GM19025 (cell line): ENCODE results near the gene JSRP1.

Source experiments
- ATAC-seq: cut with Tn5 transposase; IDR thresholded peaks from one replicate; pipeline ENCODE4 v1.9.1; 2021; ENCODE audit warnings: mild to moderate bottlenecking, low read depth, moderate library complexity; ENCODE audit not compliant: unreplicated experiment

JSRP1 gene

GRCh38 chr19:2221250-2221831, 34.9 kb downstream of the JSRP1 start:
- ATAC-seq, result no peak

GRCh38 chr19:2219726-2220125, 36.5 kb downstream of the JSRP1 start:
- no peak for ATAC-seq

- ATAC-seq, result no peak
Observed at GRCh38 chr19:2217591-2217990, 38.6 kb downstream of the JSRP1 start.

- no peak for ATAC-seq
Observed at GRCh38 chr19:2216361-2217225, 39.6 kb downstream of the JSRP1 start.

- no peak for ATAC-seq
Observed at GRCh38 chr19:2215281-2215751, 40.9 kb downstream of the JSRP1 start.

- no peak for ATAC-seq
Observed at GRCh38 chr19:2214251-2214650, 42.0 kb downstream of the JSRP1 start.

GRCh38 chr19:2213799-2214198, 42.4 kb downstream of the JSRP1 start:
- no peak for ATAC-seq

- no peak for ATAC-seq
Observed at GRCh38 chr19:2212861-2213711, 43.1 kb downstream of the JSRP1 start.

GRCh38 chr19:2210987-2211740, 45.1 kb downstream of the JSRP1 start:
- no peak for ATAC-seq

GRCh38 chr19:2210206-2210605, 46.0 kb downstream of the JSRP1 start:
- no peak for ATAC-seq

GRCh38 chr19:2209408-2209807, 46.8 kb downstream of the JSRP1 start:
- no peak for ATAC-seq

- no peak for ATAC-seq
Observed at GRCh38 chr19:2208975-2209374, 47.2 kb downstream of the JSRP1 start.

GRCh38 chr19:2207991-2208860, 48.0 kb downstream of the JSRP1 start:
- no peak for ATAC-seq

GRCh38 chr19:2207008-2207407, 49.2 kb downstream of the JSRP1 start:
- no peak for ATAC-seq

- no peak for ATAC-seq
Observed at GRCh38 chr19:2202366-2202765, 53.9 kb downstream of the JSRP1 start.
